HepG2 (cell line): ENCODE results near the gene PROC. TPM values are rescaled to one million over a fixed set of nuclear protein-coding genes. Genes with fewer than 3 reads are reported as not detected.

ENCODE experiments used
- ARHGAP35 ChIP-seq: sonication (generic); formaldehyde crosslinking; IDR thresholded peaks from 2 replicates; pipeline ENCODE4 v1.9.0; 2022; ENCODE audit warnings: mild to moderate bottlenecking, inconsistent platforms, moderate library complexity, missing genetic modification reagents, borderline replicate concordance
- CEBPB ChIP-seq: IDR thresholded peaks from 2 replicates; pipeline ENCODE4 v1.6.1; 2011; ENCODE audit warnings: low read depth, low read length, improper control_type of control experiment, borderline replicate concordance
- ELF4 ChIP-seq: sonication (generic); formaldehyde crosslinking; IDR thresholded peaks from 2 replicates; pipeline ENCODE4 v1.5.0; 2020; ENCODE audit warnings: missing genetic modification reagents, mild to moderate bottlenecking, moderate library complexity, borderline replicate concordance
- FOXJ3 ChIP-seq: sonication (generic); formaldehyde crosslinking; IDR thresholded peaks from 2 replicates; pipeline ENCODE4 v1.4.0; 2020; ENCODE audit warnings: missing genetic modification reagents, mild to moderate bottlenecking, borderline replicate concordance
- HOXA9 ChIP-seq: sonication (generic); formaldehyde crosslinking; IDR thresholded peaks from 2 replicates; pipeline ENCODE4 v1.8.1; 2022; ENCODE audit warnings: missing genetic modification reagents, mild to moderate bottlenecking, moderate library complexity, borderline replicate concordance
- ISX ChIP-seq: sonication (generic); formaldehyde crosslinking; conservative IDR thresholded peaks from 2 replicates; pipeline ENCODE4 v1.5.0; 2020; ENCODE audit warnings: missing genetic modification reagents
- KAT8 ChIP-seq: IDR thresholded peaks from 2 replicates; pipeline ENCODE4 v1.6.1; 2016; ENCODE audit warnings: missing genetic modification reagents, missing compliant biosample characterization
- MTF1 ChIP-seq: sonication (generic); formaldehyde crosslinking; IDR thresholded peaks from 2 replicates; pipeline ENCODE4 v1.5.0; 2020; ENCODE audit warnings: missing genetic modification reagents
- MYC ChIP-seq: sonication (generic); formaldehyde crosslinking; IDR thresholded peaks from 2 replicates; pipeline ENCODE4 v1.9.0; 2021; ENCODE audit warnings: missing genetic modification reagents, borderline replicate concordance
- TOE1 ChIP-seq: sonication (generic); formaldehyde crosslinking; IDR thresholded peaks from 2 replicates; pipeline ENCODE4 v1.4.0; 2020; ENCODE audit warnings: mild to moderate bottlenecking, missing genetic modification reagents
- ZBTB3 ChIP-seq: sonication (generic); formaldehyde crosslinking; IDR thresholded peaks from 2 replicates; pipeline ENCODE4 v1.4.0; 2020; ENCODE audit warnings: low read depth, mild to moderate bottlenecking, moderate library complexity, missing genetic modification reagents, borderline replicate concordance
- ZBTB8A ChIP-seq: sonication (generic); formaldehyde crosslinking; IDR thresholded peaks from 2 replicates; pipeline ENCODE4 v1.4.0; 2020; ENCODE audit warnings: mild to moderate bottlenecking, low read depth, missing genetic modification reagents, borderline replicate concordance
- ZNF260 ChIP-seq: sonication (generic); formaldehyde crosslinking; IDR thresholded peaks from 2 replicates; pipeline ENCODE4 v1.4.0; 2020; ENCODE audit warnings: missing genetic modification reagents, low read depth, mild to moderate bottlenecking, borderline replicate concordance
- ZNF383 ChIP-seq: sonication (generic); formaldehyde crosslinking; IDR thresholded peaks from 2 replicates; pipeline ENCODE4 v1.4.0; 2020; ENCODE audit warnings: missing genetic modification reagents, mild to moderate bottlenecking, borderline replicate concordance
- ZNF446 ChIP-seq: sonication (generic); formaldehyde crosslinking; IDR thresholded peaks from 2 replicates; pipeline ENCODE4 v1.5.0; 2020; ENCODE audit warnings: mild to moderate bottlenecking, missing genetic modification reagents
- ZNF562 ChIP-seq: sonication (generic); formaldehyde crosslinking; IDR thresholded peaks from 2 replicates; pipeline ENCODE4 v1.8.0; 2022; ENCODE audit warnings: missing genetic modification reagents, borderline replicate concordance
- ZNF577 ChIP-seq: sonication (generic); formaldehyde crosslinking; IDR thresholded peaks from 2 replicates; pipeline ENCODE4 v1.4.0; 2020; ENCODE audit warnings: mild to moderate bottlenecking, low read depth, missing genetic modification reagents, borderline replicate concordance
- ZNF644 ChIP-seq: IDR thresholded peaks from 2 replicates; pipeline ENCODE4 v1.6.1; 2016; ENCODE audit warnings: low read depth
- ZNF75D ChIP-seq: sonication (generic); formaldehyde crosslinking; IDR thresholded peaks from 2 replicates; pipeline ENCODE4 v1.8.1; 2023; ENCODE audit warnings: missing genetic modification reagents, mild to moderate bottlenecking, borderline replicate concordance
- ZNF768 ChIP-seq: sonication (generic); formaldehyde crosslinking; IDR thresholded peaks from 2 replicates; pipeline ENCODE4 v1.4.0; 2020; ENCODE audit warnings: missing genetic modification reagents
- ZNF782 ChIP-seq: sonication (generic); formaldehyde crosslinking; IDR thresholded peaks from 2 replicates; pipeline ENCODE4 v1.4.0; 2020; ENCODE audit warnings: missing genetic modification reagents, mild to moderate bottlenecking, borderline replicate concordance
- ZNF792 ChIP-seq: IDR thresholded peaks from 2 replicates; pipeline ENCODE4 v1.6.1; 2016
- ZNF879 ChIP-seq: sonication (generic); formaldehyde crosslinking; IDR thresholded peaks from 2 replicates; pipeline ENCODE4 v1.8.1; 2023; ENCODE audit warnings: missing genetic modification reagents
- ZSCAN9 ChIP-seq: IDR thresholded peaks from 2 replicates; pipeline ENCODE4 v1.6.1; 2016; ENCODE audit warnings: borderline replicate concordance
- polyA plus RNA-seq, 8 experiments: library from polyadenylated mRNA; depleted of rRNA in 3 of 8; stranded (reverse) in 7 of 8; unstranded in 1 of 8; fragments of >200 nt; fragmentation: Illumina TruSeq in 4 of 8; extraction: Trizol in 4 of 8; gene quantifications; 2 replicates each; pipeline versions ENCODE4 v1.2.1 to v1.2.3, GENCODE V29; 2011 to 2016; ENCODE audit warnings: low read depth in 4 of 8, missing spikeins in 1 of 8, mixed read lengths in 1 of 8; ENCODE audit not compliant: insufficient read depth in 1 of 8
- total RNA-seq, 5 experiments: library from RNA; depleted of rRNA; stranded (reverse); fragments of >200 nt; fragmentation: Illumina TruSeq; extraction: Trizol; gene quantifications; 2 replicates each; pipeline ENCODE4 v1.2.3, GENCODE V29; 2016; ENCODE audit warnings: low read depth in 1 of 5
- TF ChIP-seq, protein P1 (sequence below): sonication (generic); formaldehyde crosslinking; IDR thresholded peaks from 2 replicates; pipeline ENCODE4 v1.5.0; 2020; ENCODE audit warnings: missing genetic modification reagents
- TF ChIP-seq, protein P2 (sequence below): sonication (generic); formaldehyde crosslinking; IDR thresholded peaks from 2 replicates; pipeline ENCODE4 v1.8.0; 2022; ENCODE audit warnings: mild to moderate bottlenecking, missing genetic modification reagents, borderline replicate concordance
- TF ChIP-seq, protein P3 (sequence below): sonication (generic); formaldehyde crosslinking; IDR thresholded peaks from 2 replicates; pipeline ENCODE4 v1.8.1; 2023; ENCODE audit warnings: missing genetic modification reagents, inconsistent platforms, borderline replicate concordance

The PROC gene
- total and polyA plus RNA-seq, 2 of the 13 experiments (the other 11 are each of a cell fraction or from before 2014, with no cell fraction given), result 134 to 185 TPM

DNA sequence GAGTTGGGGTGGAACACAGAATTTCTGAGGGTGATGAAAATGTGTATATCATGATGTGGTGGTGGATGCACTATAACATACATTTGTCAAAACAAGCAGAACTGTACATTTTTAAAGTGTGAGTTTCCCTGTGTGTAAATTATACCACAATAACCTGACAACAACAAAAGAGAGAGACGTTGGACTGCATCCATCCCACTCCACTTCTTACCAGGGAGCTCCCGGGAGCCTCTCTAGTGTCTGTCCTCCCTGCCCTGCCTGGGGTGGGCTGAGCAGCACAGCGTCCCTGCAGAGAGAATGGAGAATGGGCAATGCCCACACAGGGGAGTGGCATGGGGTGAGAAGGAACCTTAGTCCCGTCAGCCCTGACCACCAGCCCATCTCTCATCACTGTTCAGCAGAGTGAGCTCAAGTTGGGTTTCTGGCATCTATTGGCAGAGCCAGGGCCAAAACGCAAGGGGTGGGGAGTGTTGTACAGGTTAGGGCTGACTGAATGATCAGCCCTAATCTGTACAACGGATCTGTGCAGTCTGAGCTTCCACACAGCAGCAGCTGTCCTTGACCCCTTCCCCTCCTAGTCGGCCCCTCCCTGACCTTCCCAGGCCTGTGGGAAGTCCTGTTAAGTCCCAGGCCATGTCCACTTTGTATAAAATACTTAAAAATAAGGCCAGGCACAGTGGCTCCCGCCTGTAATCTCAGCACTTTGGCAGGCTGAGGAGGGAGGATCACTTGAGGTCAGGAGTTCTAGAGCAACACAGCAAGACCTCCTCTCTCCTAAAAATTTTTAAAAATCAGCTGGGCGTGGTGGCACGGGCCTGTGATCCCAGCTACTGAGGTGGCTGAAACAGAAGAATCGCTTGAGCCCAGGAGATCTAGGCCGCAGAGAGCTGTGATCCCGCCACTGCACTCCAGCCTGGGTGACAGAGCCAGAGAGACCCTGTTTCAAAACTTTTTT lies 3.3 kb upstream of the PROC start (continued):
- peak; percentile 92 for TF ChIP-seq ZNF792
- 0 out of 2 replicates have a peak, but pooled peaks have one; percentile 32 for TF ChIP-seq ZSCAN9 (CRISPR knock-in tag)
- no peak for TF ChIP-seq CEBPB
- TF ChIP-seq TOE1 (CRISPR knock-in tag), result no peak
- no peak for TF ChIP-seq ZNF562 (CRISPR knock-in tag)
- peak; percentile 83; the same call in 1 of the 2 replicates for TF ChIP-seq ZNF383
- TF ChIP-seq MYC (CRISPR knock-in tag), result peak; percentile 26; the same call in 1 of the 2 replicates
- TF ChIP-seq ZNF879, result no peak
- no peak for TF ChIP-seq ELF4 (CRISPR knock-in tag)
- no peak for TF ChIP-seq ZBTB3 (CRISPR knock-in tag)
- peak; percentile 40 for TF ChIP-seq ZNF768 (CRISPR knock-in tag)
- no peak; the same call in 1 of the 2 replicates for TF ChIP-seq FOXJ3 (CRISPR knock-in tag)
- TF ChIP-seq, protein P1, sequence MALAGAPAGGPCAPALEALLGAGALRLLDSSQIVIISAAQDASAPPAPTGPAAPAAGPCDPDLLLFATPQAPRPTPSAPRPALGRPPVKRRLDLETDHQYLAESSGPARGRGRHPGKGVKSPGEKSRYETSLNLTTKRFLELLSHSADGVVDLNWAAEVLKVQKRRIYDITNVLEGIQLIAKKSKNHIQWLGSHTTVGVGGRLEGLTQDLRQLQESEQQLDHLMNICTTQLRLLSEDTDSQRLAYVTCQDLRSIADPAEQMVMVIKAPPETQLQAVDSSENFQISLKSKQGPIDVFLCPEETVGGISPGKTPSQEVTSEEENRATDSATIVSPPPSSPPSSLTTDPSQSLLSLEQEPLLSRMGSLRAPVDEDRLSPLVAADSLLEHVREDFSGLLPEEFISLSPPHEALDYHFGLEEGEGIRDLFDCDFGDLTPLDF (CRISPR knock-in tag), result no peak
- TF ChIP-seq ZNF644, result 0 out of 2 replicates have a peak, but pooled peaks have one; percentile 18
- no peak for TF ChIP-seq ZNF577 (CRISPR knock-in tag)
- no peak for TF ChIP-seq ZNF446
- TF ChIP-seq, protein P2, sequence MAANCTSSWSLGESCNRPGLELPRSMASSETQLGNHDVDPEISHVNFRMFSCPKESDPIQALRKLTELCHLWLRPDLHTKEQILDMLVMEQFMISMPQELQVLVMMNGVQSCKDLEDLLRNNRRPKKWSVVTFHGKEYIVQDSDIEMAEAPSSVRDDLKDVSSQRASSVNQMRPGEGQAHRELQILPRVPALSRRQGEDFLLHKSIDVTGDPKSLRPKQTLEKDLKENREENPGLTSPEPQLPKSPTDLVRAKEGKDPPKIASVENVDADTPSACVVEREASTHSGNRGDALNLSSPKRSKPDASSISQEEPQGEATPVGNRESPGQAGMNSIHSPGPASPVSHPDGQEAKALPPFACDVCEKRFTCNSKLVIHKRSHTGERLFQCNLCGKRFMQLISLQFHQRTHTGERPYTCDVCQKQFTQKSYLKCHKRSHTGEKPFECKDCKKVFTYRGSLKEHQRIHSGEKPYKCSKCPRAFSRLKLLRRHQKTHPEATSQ, result no peak
- no peak for TF ChIP-seq ZNF260 (CRISPR knock-in tag)
- TF ChIP-seq KAT8, result peak; percentile 53; the same call in 1 of the 2 replicates
- TF ChIP-seq ZNF75D (CRISPR knock-in tag), result no peak
- TF ChIP-seq, protein P3, sequence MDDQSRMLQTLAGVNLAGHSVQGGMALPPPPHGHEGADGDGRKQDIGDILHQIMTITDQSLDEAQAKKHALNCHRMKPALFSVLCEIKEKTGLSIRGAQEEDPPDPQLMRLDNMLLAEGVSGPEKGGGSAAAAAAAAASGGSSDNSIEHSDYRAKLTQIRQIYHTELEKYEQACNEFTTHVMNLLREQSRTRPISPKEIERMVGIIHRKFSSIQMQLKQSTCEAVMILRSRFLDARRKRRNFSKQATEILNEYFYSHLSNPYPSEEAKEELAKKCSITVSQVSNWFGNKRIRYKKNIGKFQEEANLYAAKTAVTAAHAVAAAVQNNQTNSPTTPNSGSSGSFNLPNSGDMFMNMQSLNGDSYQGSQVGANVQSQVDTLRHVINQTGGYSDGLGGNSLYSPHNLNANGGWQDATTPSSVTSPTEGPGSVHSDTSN (CRISPR knock-in tag), result no peak
- no peak for TF ChIP-seq ZBTB8A
- no peak for TF ChIP-seq ISX (CRISPR knock-in tag)
- TF ChIP-seq HOXA9 (CRISPR knock-in tag), result no peak
- no peak for TF ChIP-seq ZNF782 (CRISPR knock-in tag)
- TF ChIP-seq MTF1 (CRISPR knock-in tag), result no peak
- TF ChIP-seq ARHGAP35 (CRISPR knock-in tag), result 0 out of 2 replicates have a peak, but pooled peaks have one; percentile 62
